HL-60 (cell line): ENCODE data around the gene DNAJC15.

ENCODE experiments used
- DNase-seq, 2 experiments: peaks; one replicate each; pipeline ENCODE4 v3.0.0-alpha.2; 2010 to 2020; ENCODE audit warnings: low read depth in 1 of 2, low spot score in 1 of 2
- H3K27ac ChIP-seq: fragments of 250-450 bp; sonication (Bioruptor Pico); replicated peaks from 2 replicates; pipeline ENCODE4 v1.5.1; 2020; ENCODE audit warnings: mild to moderate bottlenecking, moderate library complexity
- H3K27me3 ChIP-seq: fragments of 250-450 bp; sonication (Bioruptor Pico); 2 replicates; pipeline ENCODE4 v1.5.1; 2021; ENCODE audit warnings: mild to moderate bottlenecking, moderate library complexity; ENCODE audit not compliant: insufficient read depth, poor library complexity, severe bottlenecking
- H3K4me3 ChIP-seq: replicated peaks from 2 replicates; pipeline ENCODE4 v1.5.1; 2011; ENCODE audit warnings: mild to moderate bottlenecking, control low read depth, low read length; ENCODE audit not compliant: insufficient read depth
- GABPA ChIP-seq: IDR thresholded peaks from 2 replicates; pipeline ENCODE4 v1.6.1; 2012; ENCODE audit warnings: low read depth
- POLR2AphosphoS5 ChIP-seq: IDR thresholded peaks from 2 replicates; pipeline ENCODE4 v1.6.1; 2012; ENCODE audit warnings: low read depth
- SPI1 ChIP-seq: IDR thresholded peaks from 2 replicates; pipeline ENCODE4 v1.6.1; 2012; ENCODE audit warnings: low read depth, mild to moderate bottlenecking, borderline replicate concordance
- TF ChIP-seq, protein P1 (sequence below): IDR thresholded peaks from 2 replicates; pipeline ENCODE4 v1.6.1; 2012; ENCODE audit warnings: low read depth; ENCODE audit not compliant: insufficient replicate concordance
- TF ChIP-seq, protein P2 (sequence below): IDR thresholded peaks from one replicate; pipeline ENCODE4 v1.5.1; 2011; ENCODE audit warnings: low read length, control low read depth, inconsistent platforms; ENCODE audit not compliant: insufficient read depth

Gene DNAJC15

DNA sequence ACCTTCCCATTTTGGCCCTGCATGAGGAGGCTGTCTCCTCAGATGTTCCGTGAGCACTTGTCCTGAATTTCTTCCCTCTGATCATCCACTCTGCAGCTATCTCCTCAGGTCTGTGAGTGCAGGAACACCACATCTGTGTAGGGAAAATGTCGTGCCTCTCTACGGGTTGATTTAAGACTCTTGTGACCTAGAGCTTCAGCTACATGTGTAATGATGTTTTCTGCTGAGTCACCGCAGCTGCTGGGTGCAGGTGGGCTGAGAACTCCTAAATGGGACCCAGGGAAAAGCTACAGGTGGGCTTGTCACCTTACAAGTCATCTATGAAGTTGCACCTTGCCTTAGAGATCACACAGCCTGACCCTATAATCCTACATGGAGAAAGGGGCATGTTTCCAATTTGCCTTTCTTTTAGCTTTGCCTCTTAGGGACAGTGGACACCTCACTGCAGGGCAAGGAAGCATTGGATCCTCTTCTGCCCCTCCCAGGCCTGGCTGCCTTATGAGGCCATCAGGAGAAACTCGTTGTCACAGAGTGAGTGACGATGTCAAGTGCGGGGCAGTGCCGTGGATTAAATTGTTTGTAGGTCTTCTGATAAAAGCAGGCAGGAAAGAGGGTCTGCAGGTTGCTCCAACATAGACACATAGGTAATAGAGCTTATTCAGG lies 122.3 kb downstream of the DNAJC15 start:
- H3K4me3 ChIP-seq, result no peak overlapping the region
- H3K27me3 ChIP-seq, result no peaks in the 10 kb centered on the region
- DNase-seq, result no peak
- TF ChIP-seq GABPA (no peak), POLR2AphosphoS5 (no peak), SPI1 (no peak)
- TF ChIP-seq, protein P1, sequence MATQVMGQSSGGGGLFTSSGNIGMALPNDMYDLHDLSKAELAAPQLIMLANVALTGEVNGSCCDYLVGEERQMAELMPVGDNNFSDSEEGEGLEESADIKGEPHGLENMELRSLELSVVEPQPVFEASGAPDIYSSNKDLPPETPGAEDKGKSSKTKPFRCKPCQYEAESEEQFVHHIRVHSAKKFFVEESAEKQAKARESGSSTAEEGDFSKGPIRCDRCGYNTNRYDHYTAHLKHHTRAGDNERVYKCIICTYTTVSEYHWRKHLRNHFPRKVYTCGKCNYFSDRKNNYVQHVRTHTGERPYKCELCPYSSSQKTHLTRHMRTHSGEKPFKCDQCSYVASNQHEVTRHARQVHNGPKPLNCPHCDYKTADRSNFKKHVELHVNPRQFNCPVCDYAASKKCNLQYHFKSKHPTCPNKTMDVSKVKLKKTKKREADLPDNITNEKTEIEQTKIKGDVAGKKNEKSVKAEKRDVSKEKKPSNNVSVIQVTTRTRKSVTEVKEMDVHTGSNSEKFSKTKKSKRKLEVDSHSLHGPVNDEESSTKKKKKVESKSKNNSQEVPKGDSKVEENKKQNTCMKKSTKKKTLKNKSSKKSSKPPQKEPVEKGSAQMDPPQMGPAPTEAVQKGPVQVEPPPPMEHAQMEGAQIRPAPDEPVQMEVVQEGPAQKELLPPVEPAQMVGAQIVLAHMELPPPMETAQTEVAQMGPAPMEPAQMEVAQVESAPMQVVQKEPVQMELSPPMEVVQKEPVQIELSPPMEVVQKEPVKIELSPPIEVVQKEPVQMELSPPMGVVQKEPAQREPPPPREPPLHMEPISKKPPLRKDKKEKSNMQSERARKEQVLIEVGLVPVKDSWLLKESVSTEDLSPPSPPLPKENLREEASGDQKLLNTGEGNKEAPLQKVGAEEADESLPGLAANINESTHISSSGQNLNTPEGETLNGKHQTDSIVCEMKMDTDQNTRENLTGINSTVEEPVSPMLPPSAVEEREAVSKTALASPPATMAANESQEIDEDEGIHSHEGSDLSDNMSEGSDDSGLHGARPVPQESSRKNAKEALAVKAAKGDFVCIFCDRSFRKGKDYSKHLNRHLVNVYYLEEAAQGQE, result no peak
- TF ChIP-seq, protein P2, sequence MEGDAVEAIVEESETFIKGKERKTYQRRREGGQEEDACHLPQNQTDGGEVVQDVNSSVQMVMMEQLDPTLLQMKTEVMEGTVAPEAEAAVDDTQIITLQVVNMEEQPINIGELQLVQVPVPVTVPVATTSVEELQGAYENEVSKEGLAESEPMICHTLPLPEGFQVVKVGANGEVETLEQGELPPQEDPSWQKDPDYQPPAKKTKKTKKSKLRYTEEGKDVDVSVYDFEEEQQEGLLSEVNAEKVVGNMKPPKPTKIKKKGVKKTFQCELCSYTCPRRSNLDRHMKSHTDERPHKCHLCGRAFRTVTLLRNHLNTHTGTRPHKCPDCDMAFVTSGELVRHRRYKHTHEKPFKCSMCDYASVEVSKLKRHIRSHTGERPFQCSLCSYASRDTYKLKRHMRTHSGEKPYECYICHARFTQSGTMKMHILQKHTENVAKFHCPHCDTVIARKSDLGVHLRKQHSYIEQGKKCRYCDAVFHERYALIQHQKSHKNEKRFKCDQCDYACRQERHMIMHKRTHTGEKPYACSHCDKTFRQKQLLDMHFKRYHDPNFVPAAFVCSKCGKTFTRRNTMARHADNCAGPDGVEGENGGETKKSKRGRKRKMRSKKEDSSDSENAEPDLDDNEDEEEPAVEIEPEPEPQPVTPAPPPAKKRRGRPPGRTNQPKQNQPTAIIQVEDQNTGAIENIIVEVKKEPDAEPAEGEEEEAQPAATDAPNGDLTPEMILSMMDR, result no peak
- H3K27ac ChIP-seq, result no peak overlapping the region

GRCh38 chr13:43146400-43146799 lies 123.0 kb downstream of the DNAJC15 start:
- Histone ChIP-seq H3K27ac (no peak overlapping the region), H3K4me3 (no peak overlapping the region), H3K27me3 (no peaks in the 10 kb centered on the region)
- no peak for DNase-seq
- no peak for TF ChIP-seq POLR2AphosphoS5
- TF ChIP-seq, protein P2, result no peak
- TF ChIP-seq, protein P1, result no peak
- TF ChIP-seq SPI1, result no peak
- TF ChIP-seq GABPA, result no peak

DNA sequence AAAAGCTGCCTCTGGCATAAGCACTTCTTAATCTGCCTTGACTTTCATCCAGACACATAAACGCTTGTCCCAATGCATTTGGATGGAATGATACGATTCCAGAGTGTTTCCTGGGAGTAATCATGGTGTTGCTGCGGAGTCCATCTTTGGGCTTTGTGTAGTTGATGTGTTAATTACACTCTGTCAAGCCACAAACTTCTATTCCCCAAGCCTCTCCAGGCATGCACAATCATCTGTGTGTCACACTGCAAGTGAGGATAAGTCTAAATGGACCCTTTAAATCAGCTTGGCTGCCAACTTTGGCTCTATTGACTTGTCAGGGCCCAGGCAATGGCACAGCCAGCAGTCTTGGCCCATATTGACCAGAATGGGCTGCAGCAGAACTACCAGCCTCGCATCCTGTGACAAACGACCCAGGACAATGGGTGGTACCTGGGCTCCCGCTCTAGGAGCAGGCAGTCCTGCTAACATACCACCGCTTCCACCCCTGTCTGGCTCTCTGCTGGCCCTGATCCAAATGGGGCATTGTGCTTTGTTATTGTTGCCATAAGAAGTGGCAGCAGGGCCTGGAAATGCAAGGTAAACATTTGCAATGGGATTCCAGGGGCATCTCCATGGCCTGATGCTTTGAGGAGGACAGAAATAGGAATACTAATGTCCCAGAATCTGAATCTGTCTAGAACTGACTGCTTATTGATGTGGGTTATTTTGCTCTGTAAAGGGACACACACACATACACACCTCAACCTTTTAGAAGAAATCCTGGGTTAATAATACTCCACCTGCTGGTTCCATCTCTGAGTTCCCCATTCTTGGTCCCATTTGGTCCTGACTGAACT lies 127.2 kb downstream of the DNAJC15 start:
- no peak for TF ChIP-seq SPI1
- no peak for TF ChIP-seq POLR2AphosphoS5
- TF ChIP-seq, protein P2, result no peak
- TF ChIP-seq GABPA, result no peak
- TF ChIP-seq, protein P1, result no peak
- H3K27me3 ChIP-seq, result no peaks in the 10 kb centered on the region
- no peak overlapping the region for H3K27ac ChIP-seq
- no peak for DNase-seq
- no peak overlapping the region for H3K4me3 ChIP-seq
